GM12874 (cell line): Measurements from ENCODE around the gene AATK.

Experiments
- CTCF ChIP-seq: IDR thresholded peaks from 2 replicates; pipeline ENCODE4 v1.5.1; 2011; ENCODE audit warnings: low read depth, mild to moderate bottlenecking, control low read depth, low read length, moderate library complexity; ENCODE audit not compliant: insufficient read depth

The AATK gene

GRCh38 chr17:81181811-81182185 lies 15.8 kb upstream of the AATK start:
- no peak for TF ChIP-seq CTCF

GRCh38 chr17:81180836-81181810 lies 15.1 kb upstream of the AATK start:
- TF ChIP-seq CTCF: no peak

- no peak for TF ChIP-seq CTCF
Measured at GRCh38 chr17:81179861-81180260, 13.8 kb upstream of the AATK start.

GRCh38 chr17:81179220-81179619 lies 13.2 kb upstream of the AATK start:
- TF ChIP-seq CTCF: no peak

- no peak for TF ChIP-seq CTCF
Measured at GRCh38 chr17:81178136-81179091, 12.4 kb upstream of the AATK start.

GRCh38 chr17:81176666-81177065 lies 10.6 kb upstream of the AATK start:
- TF ChIP-seq CTCF: no peak

- TF ChIP-seq CTCF: no peak
Measured at GRCh38 chr17:81173762-81174155, 7.7 kb upstream of the AATK start.
